Erythroblast (primary cell): ENCODE results near the gene TBC1D26.
"Not testable (repeated sequence)": the region's sequence is repeated elsewhere in the genome, so short reads cannot be mapped to it uniquely, and the experiment has no call there.

Experiments
- DNase-seq, 2 experiments: peaks; one replicate each; lab custom pipeline; 2025; lab: John Stamatoyannopoulos, UW
- GATA1 ChIP-seq: IDR thresholded peaks from 2 replicates; pipeline ENCODE4 v1.6.1; 2011; ENCODE audit warnings: low read depth, mild to moderate bottlenecking, control low read depth, low read length, moderate library complexity
- POLR2A ChIP-seq: IDR thresholded peaks from 2 replicates; pipeline ENCODE4 v1.6.1; 2011; ENCODE audit warnings: mild to moderate bottlenecking, low read length

The TBC1D26 gene

DNA sequence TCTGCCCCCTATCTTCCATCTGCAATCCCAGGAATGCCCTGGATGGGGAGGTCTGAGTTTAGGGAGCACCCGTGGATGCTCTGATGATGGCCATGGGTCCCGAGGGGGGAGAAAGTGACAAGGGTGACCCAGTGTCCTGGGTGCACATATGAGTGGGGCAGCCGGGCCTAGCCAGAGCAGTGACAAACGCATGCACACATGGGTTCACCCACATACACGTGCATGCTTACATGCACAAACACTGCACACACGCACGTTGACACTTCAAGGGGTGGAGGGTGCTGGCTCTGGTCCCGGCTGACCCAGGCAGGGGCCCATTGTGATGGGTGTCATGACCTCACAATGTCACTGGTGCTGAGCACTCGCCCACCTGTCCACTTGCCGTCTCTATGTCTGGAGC lies at the start of gene TBC1D26:
TBC1D26 (plus strand) TSS at position 384 of the 400 bp plus-strand sequence. CDS start 3,066 bp downstream, outside the sequence.
- not testable (repeated sequence) for DNase-seq

- DNase-seq = not testable (repeated sequence)
Measured at GRCh38 chr17:15683135-15683534, 48.9 kb upstream of the TBC1D26 start.

DNA sequence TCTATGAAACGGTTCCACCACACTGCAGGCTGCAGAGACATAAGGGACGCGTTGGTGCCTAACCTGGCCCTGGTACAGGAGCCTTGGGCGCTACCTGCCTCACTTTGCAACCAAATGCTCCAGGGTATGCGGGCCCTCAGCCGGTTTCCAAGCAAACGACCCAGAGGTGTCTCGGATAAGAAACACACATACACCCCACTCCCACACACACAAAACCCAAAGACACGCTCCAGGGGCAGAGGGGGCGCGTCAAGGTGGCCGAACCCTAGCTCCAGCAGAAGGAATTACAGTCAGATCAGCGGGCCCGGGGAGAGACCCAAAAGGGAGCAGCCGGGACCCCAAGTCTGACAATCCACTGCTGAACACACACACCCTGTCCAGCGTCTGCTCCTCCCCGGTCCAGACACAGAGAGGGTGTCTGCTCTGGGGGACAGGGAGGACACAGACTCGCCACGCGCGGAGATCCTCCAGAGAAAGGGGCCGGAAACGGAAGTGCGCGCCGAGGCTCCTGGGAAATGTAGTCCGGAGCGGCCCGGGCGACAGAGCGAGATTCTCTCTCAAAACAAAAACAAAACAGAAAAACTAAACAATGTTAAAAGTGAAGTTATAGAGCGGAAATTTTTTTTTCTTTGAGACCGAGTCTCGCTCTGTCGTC lies 48.1 kb upstream of the TBC1D26 start, which contains the start of gene TRIM16:
TRIM16 (minus strand) TSS at position 488 of the 655 bp plus-strand sequence. CDS start 32,702 bp downstream, outside the sequence.
- TF ChIP-seq POLR2A = peak; percentile 44
- peak; percentile 75 to 80 for DNase-seq

- not testable (repeated sequence) for DNase-seq
Measured at GRCh38 chr17:15687494-15687893, 44.6 kb upstream of the TBC1D26 start.

DNA sequence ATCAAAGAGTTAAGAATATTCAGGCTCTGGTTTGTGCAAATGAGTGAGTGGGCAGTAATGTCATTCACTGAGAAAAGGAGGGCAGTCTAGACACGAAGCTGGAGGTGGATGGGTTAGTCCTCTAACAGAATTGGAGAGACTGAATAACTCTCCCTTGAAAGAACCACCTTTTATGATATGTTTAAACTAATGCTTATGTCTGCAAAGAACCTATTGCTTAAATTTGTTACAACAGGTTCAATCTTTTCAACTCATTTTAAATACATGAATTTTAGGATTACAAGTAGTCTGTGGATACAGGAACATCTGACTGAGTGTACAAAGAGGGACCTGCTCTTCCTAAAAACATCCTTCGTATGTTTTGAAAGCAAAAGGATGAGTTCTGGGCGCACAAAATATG lies 33.1 kb upstream of the TBC1D26 start:
- DNase-seq = peak in 1 of 2 experiments; percentile 22

DNA sequence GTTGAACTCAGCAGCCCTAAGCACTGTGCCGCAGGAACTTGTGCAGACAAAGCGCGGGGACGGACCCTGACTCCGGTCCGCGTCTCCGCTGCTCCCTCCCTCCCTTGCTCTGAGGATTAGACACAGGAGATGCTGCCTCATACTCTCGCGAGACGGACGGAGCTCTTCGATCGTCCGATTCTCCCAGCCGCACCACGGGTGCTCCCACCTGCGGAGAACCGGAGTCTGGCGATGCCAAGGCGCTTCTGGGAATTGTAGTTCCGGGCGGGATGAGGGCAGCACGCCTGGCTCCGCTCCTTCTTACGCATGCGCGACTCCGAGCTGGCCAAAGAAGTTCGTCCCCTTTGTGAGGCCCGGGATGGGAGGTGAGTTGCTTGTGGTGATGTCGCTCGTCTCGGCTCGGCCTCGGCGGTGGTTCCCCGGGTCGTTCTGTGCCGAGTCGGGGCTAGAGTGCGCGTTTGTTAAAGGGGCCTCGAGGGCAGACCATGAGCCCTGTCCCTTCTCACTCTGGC lies 32.6 kb upstream of the TBC1D26 start, which contains the start of gene ZNF286A:
ZNF286A (plus strand) TSS at position 340 of the 512 bp plus-strand sequence. CDS start 578 bp downstream, outside the sequence.
- DNase-seq = peak; percentile 98 to 99
- peak; percentile 59 for TF ChIP-seq POLR2A

DNA sequence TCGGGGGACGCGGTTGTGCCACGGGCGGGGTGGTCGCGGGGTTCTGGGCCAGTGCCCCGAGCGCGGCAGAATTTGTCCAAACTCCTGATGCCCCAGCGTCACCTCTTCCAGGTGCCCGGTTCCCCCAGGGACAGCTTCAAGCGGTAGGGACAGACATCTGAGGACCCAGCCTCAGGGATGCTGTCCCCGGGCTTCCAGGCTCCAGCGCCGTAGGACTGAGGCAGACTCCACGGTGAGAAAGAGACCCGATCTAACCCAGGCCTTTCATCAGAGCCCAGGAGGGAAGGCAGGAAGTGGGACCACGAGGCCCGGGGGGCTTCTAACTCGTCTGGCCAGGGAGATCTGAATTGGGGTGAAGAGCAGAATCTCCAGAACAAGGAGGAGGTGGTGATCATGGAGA lies 32.1 kb upstream of the TBC1D26 start:
- DNase-seq = not testable (repeated sequence)

DNA sequence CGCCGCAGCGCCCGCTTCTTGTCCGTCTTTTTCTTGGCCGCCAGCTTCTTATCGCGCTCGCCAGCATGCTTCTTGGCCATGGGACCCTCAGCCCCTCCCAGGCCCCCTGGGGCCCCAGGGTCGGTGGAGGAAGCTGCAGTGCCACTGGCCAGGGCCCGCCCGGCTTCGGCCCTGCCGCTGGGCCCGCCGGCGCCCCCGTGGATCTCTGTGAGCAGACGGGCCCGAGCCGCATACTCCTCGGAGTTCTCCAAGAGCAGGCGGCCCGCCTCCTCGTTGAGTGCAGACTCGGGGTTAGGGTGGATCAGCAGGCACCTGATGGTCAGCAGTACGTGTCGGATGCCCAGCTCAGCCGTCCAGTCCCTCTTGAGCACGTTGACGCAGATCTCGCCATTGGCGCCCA lies 27.8 kb upstream of the TBC1D26 start:
- not testable (repeated sequence) for DNase-seq

- DNase-seq = not testable (repeated sequence)
Measured at GRCh38 chr17:15704813-15705212, 27.3 kb upstream of the TBC1D26 start.

GRCh38 chr17:15708879-15709278 lies 23.2 kb upstream of the TBC1D26 start:
- not testable (repeated sequence) for DNase-seq

- DNase-seq = not testable (repeated sequence)
Measured at GRCh38 chr17:15716601-15717563, 15.2 kb upstream of the TBC1D26 start.

DNA sequence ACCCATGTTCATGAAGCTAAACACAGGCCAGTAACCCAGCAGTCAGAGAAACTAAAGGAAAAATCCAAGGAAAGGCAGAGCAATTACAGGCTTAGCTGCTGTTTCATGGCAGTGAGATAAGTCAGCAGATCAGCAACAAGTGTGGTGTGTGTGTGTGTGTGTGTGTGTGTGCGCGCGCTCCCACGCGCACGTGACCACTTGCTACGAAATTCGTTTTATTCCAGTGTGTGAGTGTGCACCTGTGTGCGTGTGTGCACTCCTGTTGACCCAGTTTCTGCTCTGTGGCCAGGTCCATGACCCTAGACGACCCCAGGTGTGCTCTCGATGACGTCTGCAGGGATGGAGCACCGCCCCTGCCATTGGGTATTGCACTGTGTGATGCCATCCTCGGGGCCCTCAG lies 1.5 kb upstream of the TBC1D26 start:
- DNase-seq = not testable (repeated sequence)

- DNase-seq = not testable (repeated sequence)
Measured at GRCh38 chr17:15733174-15733789, 1.2 kb downstream of the TBC1D26 start.

- not testable (repeated sequence) for DNase-seq
Measured at GRCh38 chr17:15736578-15736977, 4.5 kb downstream of the TBC1D26 start.

- no peak for DNase-seq
- TF ChIP-seq GATA1 (no peak), POLR2A (no peak)
Measured at GRCh38 chr17:15738066-15738465, 6.0 kb downstream of the TBC1D26 start.

DNA sequence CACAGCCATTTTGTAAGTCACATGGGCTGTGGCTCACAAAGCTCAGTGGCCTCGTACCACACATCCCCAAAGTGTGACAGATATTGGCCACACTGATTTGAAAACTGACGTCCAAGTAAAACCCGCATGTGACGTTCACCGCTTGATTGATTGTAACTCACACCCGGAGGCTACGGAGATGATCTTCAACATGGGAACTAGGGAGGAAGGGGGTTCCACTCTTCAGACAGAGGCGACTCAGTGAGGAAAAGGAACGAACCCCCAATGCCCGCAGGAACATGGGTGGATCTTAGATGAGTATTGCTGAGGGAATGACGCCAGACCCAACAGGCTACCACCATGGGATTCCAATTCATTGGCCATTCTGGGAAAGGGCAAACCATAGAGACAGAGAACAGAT lies 7.2 kb downstream of the TBC1D26 start:
- DNase-seq = not testable (repeated sequence)

DNA sequence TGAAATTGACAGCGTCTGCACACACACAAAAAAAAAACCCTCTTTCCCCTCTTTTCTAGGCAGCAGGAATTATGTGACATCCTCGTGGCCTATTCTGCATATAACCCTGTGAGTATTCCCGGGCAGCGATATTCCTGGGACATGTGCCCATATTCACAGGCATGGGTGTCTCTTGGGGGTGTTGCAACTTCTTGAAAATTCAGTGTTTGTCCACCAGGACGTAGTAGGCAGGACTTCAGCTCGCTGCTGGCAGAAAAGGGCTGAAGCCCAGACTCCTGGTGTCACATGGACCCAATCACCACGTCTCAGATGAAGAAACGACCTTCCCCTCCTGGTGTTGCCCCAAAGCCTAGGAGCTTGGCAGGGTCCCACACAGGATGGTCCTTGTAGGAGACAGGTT lies 8.0 kb downstream of the TBC1D26 start:
- DNase-seq = not testable (repeated sequence)
